Activated CD4-positive, alpha-beta T cell treated with anti-CD3 and anti-CD28 coated beads for 24 hours (primary cell): ENCODE data around the gene TMEM87A.
"Not testable (repeated sequence)": the region's sequence is repeated elsewhere in the genome, so short reads cannot be mapped to it uniquely, and the experiment has no call there.

Experiments used
- DNase-seq, 2 donors: peaks; one replicate each; pipeline ENCODE4 v3.0.0-alpha.2; 2020; ENCODE audit warnings: low read depth in 2 of 2

The TMEM87A gene

DNA sequence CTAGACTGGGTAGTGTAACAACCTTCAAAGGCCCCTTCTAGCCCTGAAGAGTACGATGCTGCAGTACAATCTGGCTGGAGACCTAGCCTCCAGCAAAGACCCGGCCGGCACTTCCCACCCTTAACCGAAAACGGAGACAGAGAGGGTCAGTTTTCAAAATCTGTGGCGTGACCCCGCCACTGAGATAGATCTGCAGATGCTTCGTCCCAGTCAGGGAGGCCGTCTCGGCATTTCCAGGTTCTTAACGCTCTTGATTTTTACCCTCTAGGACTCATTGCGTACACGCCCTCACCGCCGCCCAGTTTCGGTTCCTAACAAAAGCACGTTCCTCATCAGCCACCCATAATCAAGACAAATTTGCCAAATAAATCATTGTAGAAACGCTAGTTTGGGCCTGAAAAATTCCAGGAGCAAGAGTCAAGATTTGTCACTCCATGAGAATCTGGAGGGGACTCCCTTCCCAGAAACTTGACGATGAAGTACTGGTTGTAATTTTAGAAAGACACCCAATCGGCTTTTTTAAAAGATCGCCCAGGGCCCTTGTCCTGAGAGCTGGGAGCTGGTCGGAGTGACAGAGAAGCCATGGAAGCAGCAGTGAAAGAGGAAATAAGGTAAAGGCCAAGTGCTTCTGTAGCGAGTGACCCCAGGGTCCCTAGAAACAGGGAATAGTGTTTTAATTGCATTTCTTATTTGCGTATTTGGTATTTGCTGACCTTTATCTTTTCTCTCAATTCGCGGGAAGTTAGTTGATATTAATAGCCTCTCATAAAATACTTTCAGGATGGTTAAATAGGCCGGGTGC is 868 bp upstream of the TMEM87A start:
- peak; percentile 37 to 41 for DNase-seq

DNA sequence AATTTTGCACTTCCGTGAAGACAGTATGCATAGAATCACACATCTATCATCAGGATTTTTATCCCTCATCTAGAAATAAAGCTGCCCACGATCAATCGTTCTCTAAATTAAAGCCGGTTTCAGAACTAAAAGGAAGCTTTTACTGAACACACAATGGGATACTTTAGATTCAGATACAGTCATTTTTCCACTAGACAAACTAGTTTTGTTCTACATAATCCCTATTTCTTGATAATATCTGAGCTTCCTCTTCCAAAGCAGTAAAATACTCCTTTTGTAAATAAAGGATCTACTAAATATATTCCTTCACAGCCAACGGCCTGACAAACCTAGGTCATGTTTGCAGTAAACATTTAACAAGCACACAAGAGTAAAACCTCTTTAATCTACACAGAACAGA is 2.2 kb downstream of the TMEM87A start:
- DNase-seq = no peak

DNA sequence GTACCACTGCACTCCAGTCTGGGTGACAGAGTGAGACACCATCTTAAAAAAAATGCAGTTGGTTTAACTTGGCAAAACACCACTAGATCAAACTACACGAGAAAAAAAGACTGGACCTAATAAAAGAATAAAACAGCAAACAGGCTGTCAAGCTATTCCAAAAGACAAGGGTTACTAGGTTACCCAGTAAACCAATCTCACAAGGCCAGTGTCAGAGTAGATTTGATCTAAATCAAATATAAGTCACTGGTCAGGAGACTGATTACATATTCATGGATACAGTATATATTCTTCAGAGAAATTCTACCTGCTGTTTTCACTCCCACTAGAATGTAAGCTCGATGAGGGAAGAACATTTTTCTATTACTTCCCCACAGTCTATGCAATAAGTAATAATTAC is 2.7 kb downstream of the TMEM87A start:
- DNase-seq = no peak

DNA sequence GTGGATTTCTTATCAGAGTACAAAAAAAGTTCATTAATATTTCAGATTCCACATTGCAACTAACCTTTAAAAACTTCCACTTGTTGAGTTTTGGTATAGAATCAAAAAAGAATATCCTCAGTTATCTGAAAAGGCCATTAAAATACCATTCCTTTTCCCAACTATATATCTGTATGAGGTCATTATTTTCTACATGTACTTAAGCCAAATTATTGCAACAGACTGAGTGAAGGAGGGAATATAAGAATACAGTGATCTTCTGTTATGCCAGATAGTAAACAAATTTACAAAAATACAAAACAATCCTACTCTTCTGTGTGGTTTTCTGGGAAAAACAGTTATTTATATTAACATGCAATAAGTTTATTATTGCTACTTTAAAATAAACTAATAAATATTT is 5.9 kb downstream of the TMEM87A start:
- no peak for DNase-seq

DNA sequence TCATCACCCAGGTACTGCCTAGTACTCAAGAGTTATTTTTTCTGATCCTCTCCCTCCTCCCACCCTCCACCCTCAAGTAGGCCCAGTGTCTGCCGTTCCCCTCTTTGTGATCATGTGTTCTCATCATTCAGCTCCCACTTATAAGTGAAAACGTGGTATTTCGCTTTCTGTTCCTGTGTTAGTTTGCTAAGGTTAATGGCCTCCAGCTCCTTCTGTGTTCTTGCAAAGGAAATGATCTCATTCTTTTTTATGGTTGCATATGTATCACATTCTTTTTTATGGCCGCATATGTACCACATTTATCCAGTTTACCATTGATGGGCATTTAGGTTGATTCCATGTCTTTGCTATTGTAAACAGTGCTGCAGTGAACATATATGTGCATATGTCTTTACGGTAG is 8.4 kb downstream of the TMEM87A start:
- DNase-seq = no peak

DNA sequence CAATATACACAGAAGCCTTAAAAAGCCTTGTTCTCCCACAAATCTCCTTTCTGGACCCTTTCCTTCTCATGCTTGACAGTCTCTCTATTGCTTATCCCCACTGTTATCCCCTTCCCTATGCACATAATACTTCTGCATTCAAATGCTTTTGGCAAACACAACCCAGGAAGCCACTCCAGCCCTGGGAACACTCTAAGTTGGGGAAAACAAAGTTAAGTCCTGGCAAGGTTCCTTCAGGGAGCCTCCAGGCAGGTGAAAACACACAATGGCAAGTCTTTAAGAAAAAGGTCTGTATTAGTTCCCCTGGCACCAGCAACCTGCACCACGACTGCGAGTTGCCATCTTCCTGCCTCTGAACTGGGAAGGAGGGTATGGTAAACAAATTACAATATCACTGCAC is 19.9 kb downstream of the TMEM87A start:
- no peak for DNase-seq

- no peak for DNase-seq
Observed at GRCh38 chr15:42240823-42241222, 32.4 kb downstream of the TMEM87A start.

- DNase-seq = no peak
Observed at GRCh38 chr15:42239528-42240182, 33.6 kb downstream of the TMEM87A start.

- DNase-seq = no peak
Observed at GRCh38 chr15:42233107-42233506, 40.1 kb downstream of the TMEM87A start.

DNA sequence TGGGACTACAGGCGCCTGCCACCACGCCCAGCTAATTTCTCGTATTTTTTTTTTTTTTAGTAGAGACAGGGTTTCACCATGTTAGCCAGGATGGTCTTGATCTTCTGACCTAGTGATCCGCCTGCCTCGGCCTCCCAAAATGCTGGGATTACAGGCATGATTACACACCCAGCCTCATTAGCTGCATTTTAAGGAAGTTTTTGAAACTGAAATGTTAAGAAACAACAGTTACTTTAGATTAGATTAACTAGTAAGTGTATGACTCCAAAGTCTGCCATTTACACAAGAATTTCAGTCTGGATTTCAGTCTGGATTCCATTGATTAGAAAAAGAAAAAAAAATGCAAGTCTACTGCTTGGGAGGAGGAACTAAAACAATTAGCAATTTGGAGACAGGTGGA is 40.6 kb downstream of the TMEM87A start:
- no peak for DNase-seq

GRCh38 chr15:42231088-42231487 is 42.1 kb downstream of the TMEM87A start:
- no peak for DNase-seq

DNA sequence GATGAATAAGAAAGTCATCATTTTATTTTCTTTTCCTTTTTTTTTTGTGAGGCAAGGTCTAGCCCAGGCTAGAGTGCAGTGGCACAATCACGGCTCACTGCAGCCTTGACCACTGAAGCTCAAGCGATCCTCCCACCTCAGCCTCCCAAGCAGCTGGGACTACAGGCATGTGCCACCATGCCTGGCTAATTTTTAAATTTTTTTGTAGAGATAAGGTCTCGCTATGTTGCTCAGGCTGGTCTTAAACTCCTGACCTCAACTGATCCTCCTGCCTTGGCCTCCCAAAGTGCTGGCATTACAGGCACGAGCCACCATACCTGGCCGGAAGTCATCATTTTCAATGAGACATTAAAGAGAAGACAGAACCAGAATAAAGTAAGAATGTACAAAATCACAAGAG is 44.3 kb downstream of the TMEM87A start:
- DNase-seq = not testable (repeated sequence)

DNA sequence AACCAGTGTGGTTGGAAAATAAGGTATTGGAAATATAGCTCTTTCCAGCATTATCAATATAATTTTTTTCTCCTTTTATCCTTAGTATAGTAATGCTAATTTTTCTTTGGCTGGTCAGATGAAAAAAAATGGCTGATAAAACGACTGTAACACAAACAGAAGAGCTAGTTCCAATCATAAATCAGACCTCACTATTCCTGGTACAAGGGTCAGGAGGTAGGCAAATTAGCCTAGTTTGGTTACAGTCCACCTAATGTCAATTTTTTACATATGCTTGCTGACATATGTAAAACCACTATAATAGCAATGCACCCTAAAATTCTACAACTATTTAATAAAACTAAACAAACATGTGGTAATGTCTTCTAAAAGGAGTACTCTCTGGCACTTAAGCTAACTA is 45.2 kb downstream of the TMEM87A start:
- no peak for DNase-seq

GRCh38 chr15:42226648-42227047 is 46.6 kb downstream of the TMEM87A start:
- no peak for DNase-seq

- DNase-seq = no peak
Observed at GRCh38 chr15:42220216-42220615, 53.0 kb downstream of the TMEM87A start.

GRCh38 chr15:42218953-42219592 is 54.2 kb downstream of the TMEM87A start:
- DNase-seq = no peak

GRCh38 chr15:42217568-42217967 is 55.7 kb downstream of the TMEM87A start:
- no peak for DNase-seq

- no peak for DNase-seq
Observed at GRCh38 chr15:42215913-42216829, 57.1 kb downstream of the TMEM87A start.

DNA sequence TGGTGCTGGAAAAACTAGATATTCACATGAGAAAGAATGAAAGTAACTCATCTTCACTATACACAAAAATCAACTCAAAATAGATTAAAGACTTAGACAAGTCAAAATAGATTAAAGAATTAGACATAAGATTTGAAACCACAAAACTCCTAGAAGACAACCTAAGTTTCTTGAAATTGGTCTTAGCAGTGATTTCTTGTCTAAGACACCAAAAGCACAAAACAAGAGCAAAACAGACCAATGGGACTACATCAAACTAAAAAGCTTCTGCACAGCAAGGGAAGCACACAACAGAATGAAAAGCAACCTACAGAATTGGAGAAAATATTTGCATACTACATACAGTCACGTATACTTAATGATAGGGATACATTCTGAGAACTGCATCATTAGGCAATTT is 58.6 kb downstream of the TMEM87A start:
- no peak for DNase-seq

GRCh38 chr15:42213511-42213910 is 59.7 kb downstream of the TMEM87A start:
- no peak for DNase-seq

GRCh38 chr15:42210696-42211095 is 62.5 kb downstream of the TMEM87A start:
- DNase-seq = no peak
